ENCODE results near the gene SHANK1.

SHANK1 gene

DNA sequence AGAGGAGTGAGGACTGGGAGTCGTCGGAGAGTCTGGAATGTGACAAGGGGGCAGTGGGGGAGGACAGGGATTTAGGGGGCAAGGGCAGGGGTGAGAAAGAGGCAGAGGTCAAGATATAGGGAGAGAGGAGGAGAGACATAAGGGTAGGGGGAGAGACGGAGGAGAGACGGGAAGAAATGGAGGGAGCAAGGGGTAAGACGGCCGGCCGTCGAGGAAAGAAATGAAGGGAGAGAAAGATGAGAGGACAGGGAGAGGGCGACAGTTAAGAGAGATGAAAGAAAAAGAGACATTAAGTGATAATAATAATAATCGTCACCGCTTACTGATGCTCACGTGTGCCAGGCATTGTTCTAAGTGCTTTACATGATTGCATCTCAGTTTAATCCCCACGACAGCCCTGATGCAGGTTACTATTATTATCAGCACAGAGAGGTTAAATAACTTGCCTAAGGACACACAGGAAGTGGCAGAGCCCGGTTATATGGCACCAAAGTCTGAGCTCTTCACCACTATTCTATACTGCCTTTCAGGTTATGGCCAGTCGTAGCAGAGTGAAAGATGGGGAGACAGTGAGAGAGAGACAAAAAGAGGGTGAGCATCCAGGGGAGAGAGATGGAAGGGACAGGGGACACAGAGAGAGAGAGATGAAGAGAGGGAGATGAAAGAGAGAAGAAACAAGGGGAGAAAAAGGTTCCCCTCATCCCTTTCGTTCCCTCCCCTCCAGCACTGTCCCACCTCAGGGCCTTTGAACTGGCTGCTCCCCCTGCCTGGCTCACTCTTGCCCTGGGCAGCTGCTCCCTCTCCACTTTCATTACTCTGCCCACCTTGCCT lies 56.7 kb downstream of the SHANK1 start:
- in situ Hi-C loops (cut with MboI; ENCODE audit: low sequenced_read_pairs): no loop called here

DNA sequence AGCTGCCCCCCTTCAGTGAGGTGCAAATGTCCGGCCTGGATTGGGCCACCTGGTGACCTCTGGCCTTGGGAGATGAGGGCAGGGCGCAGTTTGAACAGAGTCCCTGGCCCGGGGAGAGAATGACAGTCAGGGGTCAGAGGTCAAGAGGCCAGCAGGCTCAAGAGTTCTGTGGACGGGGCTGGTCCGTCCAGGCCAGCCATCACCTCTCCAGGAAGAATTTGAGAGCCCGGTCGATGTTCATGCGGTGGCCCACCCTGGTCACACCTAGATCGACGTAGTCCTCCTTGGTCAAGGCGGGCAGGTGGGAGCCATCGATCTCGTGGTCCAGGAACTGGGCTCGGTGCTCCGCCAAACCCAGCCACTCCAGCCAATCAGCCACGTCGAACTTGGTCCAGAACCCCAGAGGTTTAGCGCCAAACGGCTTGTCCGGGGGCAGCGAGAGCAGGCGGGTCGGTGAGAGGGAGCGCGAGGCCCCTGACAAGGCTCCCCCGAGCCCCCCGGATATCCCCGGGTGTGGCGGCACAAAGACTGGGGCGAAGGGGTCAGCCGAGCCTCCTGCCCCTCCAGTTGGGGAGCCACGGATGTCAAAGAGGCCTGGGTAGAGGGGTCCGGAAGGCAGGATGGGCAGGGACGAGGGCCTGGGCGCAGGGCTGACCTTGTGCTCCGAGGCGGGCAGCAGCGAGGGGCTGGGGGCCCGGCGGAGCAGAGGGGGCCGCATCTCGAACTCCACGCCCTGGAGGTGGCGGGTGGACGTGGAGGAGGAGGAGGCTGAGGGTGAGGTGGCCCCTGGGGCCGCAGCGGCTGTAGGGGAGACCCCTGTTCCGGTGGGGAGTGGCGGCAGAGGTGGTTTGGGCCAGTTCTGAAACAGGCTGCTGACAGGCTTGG lies 57.6 kb downstream of the SHANK1 start:
- in situ Hi-C loops (cut with MboI; ENCODE audit: low sequenced_read_pairs): no loop called here

DNA sequence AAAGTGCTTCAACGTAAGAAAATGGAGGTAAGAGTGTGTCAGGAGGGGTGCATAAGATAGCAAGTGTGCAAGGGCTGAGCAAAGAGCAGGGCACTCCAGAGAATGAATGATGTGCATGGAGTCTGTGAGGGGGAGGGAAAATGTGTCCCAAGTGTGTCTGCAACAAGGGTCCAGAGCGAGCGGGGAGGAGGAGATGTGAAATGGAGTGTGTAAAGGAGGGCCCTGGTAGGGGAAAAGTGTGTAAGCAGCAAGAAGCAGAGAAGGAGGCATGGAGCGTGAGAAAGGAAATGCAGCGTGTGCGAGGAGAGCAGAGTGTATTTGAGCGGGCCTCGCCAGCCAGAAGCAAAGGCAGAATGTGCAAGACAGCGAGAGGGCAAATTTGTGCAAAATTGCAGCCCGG lies 58.6 kb downstream of the SHANK1 start:
- in situ Hi-C loops (cut with MboI; ENCODE audit: low sequenced_read_pairs): no loop called here

DNA sequence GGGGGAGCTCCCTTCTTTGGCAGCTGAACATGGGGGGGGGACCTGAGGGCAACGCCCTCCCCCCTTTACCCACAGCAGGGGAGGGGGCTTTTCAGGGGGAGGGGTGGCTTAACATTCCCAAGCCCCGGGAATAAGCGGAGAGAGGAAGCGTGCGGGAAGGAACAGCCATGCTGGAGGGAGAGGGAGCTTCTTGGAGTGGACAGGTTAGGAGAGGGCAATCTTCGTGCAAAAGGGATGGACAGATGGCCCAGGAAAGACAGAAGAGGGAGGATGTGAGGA lies 59.6 kb downstream of the SHANK1 start:
- in situ Hi-C loops (cut with MboI; ENCODE audit: low sequenced_read_pairs): no loop called here

DNA sequence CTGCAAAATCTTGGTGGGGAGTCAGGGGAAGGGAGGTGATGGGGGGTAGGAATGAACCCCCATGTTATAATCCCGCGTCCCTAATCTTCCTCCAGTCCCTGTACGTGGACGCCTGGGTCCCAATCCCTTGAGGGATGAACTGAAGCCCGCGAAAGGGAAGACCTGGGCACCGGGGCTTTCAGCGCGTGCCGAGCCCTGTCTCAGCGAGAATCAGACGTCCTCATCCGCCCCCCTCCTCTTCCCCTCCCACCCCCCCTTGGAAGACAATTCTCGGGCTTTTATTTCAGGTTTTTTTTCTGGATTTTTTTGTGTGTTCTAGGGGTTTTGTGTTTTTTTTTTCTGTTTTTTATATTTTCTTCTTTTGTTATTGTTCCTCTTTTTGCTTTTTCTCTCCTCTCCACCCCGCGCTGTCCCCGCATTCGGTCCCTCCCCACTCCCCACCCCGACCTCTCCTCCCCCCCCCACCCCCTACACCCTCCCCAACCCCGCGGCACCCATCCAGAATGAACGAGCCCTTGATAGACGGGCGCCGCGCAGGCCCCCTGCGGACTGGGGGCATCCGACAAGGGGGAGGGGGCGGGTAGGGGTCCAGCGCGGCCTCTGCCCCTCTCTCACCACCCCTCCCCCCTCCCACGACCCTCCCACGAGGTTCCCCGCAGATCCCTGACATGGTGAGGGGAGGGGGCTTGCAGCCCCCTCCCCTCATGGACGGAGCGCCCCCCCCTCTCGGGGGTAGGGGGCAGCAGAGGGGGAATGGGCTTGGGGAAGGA lies 60.1 kb downstream of the SHANK1 start:
- in situ Hi-C loops (cut with MboI; ENCODE audit: low sequenced_read_pairs): no loop called here

DNA sequence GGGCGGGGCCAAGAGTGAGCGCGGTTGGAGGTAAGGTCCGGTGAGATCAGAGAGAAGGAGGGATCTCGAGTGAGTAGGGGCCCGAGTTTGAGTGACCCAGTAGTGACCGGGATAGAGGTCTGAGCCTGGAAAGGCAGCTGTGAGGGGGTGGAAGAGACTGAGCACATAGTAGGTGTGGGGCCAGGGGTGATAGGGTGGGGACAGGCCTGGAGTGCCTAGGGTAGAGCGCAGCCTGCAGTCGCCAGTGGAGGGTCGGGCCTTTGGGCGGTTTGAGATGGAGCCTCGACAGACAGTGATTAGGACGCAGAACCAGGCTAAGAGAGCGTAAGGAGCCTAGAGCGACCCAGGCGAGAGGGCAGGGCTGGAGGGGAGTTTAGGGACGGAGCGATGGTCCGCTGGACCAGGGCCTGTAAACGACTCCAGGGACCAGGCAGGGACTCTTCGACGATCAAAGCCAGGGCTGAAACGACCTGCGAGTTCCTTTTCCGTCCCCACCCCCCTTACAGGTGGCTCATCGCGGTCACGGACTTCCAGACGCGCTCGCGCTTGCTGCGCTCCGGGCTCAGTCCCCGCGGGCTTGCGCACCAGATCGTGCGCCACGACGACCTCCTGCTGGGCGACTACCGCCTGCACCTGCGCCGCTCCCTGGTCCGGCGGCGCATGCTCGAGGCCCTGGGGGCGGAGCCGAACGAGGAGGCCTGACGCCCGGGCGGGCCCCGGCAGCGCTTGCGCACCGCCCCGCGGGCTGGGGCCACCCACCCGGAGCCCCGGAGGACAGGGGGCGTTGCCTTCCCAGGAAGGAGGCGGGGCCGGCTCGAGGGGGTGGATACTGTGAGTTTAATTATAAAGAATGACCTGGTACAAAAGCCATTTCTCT lies 60.9 kb downstream of the SHANK1 start:
- in situ Hi-C loops (cut with MboI; ENCODE audit: low sequenced_read_pairs): no loop called here

DNA sequence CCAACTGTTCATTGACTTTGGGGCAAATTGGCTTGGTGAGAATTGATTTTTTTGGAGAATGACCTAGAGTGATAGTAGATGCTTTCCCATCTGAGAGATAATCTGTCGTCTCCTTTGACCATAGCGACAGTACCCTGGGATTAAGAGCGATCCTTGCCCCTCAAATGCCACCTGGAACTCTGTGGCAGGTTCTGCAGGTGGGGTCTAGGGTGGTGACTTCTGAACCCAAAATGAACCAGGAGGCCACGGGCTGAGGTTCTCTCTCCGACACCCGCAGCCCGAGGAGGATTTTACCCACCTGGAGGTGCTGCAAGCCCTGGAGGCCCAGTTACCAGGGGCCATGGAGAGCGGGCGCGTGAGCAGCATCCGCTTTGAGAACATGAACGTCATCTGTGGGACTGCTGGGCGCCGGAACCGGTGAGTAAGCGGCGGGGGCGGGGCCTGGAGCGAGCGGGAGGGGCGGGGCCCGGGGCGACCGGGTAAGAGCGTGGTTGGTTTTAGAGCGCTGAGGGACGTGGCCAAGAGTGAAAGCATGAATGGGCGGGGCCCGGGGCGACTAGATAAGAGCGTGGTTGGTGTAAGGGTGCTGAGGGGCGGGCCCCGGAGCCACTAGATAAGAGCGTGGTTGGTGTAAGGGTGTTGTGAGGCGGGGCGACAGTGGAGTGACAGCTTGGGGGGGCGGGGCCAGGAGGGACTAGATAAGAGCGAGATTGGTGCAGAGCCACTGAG lies 61.7 kb downstream of the SHANK1 start:
- in situ Hi-C loops (cut with MboI; ENCODE audit: low sequenced_read_pairs): no loop called here

DNA sequence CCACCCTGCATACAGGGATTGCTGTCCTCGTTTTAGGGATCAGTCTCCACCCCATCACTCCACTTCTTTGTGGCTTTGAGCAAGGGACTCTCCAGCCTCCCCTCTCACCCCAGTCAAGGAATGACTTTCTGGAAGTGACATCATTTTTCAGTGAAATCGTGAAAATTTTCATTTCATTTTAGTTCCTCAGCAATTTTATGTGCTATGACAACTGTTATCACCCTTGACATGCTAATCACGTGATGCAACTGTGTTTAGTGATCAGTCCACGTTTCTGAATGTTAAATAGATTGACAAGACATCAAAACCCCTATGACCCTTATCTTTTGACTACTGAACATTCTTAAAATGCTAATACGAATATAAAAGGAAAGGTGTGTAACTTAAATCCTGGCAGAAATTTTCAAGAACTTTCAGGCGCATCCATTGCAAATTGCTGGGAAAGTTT lies 62.4 kb downstream of the SHANK1 start:
- in situ Hi-C loops (cut with MboI; ENCODE audit: low sequenced_read_pairs): no loop called here

DNA sequence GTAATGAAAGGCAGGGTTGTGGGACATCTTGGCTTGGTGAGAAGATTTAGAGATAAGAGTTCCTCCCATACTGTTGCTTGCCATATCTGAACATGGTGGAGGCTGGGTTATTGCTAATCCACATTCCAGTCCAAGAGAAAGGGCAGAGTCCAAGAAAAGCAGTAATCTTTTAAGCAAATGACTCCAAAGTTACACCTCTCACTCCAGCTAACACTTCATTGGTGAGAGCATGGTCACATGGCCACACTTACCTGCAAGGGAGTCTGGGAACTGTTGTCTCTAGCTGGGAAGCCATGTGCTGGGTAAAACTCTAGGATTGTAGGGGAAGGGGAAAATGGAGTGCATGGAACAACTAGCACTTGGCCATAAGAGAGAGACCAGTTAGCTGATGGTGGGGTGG lies 64.7 kb downstream of the SHANK1 start:
- in situ Hi-C loops (cut with MboI; ENCODE audit: low sequenced_read_pairs): no loop called here

DNA sequence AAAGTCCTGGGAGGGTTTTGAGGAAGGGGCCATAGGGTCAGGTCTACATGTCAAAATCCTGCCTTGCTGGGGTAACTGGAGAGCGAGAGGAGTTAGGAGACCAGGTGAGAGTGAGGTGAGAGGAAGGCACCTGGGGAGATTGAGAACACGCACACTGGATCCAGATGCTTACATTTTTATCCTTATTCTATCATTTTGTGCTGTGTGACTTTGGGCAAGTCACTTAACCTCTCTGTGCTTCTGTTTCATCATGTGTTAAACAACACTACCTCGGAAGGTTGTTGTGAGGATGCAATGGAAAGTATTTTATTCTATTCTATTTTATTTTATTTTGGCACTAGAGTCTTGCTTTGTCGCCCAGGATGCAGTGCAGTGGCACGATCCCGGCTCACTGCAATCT lies 66.9 kb downstream of the SHANK1 start:
- in situ Hi-C loops (cut with MboI; ENCODE audit: low sequenced_read_pairs): no loop called here

DNA sequence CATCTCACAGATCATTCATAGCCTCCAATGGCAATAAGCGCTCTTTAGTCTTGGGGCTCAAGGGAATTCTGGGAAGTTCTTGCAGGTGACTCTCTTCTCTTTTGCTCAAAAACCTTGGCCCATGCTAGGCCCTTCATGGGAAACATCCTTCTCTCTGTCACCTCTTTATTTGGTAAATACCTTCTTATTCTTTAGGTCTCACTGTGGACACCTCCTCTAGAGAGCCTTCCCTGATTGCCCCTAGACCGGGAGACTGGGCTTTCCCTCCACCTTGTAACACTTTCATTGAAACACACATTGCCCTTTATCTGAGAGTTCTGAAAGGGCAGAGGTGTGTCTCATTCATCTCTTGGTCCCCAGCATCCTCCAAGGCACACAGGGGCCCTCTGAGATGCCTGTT lies 68.4 kb downstream of the SHANK1 start:
- in situ Hi-C loops (cut with MboI; ENCODE audit: low sequenced_read_pairs): no loop called here

DNA sequence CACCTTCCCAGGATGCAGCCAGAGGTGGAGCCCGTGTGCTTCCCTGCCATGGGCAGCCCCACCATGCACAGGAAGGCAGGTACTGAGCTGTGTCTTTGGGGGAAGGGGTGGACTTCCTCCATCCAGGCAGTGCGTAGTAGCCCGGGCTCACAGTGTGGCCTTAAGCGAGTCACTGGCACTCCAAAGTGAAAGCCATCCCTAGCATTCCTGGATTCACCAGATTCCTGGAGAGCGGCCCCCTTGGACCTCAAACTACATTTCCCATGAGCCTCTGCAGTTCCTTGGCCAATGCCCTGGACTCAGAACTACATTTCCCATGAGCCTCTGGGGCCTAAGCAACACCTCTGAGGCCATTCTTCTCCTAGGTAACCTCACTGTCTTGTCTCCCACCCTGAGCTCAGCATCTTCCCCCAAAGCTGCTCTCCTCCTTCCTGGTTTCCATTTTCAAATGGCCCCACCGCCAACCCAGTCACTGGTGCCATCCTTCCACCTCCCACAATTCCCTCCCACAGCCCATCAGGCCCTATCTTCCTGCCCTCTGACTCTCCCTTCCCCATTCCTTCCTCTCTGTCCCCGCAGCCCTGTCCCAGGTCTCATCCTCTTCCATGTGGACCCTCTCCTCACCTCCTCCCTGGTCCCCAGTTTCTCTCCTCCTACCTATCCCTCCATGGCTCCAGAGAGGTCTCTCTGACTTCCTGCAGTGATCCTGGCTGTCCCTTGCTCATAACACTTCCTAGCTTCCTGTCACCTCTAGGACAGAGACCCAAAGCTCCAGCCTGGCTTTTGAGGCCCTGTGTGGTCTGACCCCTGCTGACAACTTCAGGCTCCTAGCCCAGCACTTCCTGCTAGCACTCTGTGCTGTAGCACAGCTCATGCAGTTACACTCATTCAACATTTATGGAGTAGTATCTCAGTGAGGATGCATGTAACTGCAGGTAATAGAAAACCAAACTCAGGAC lies 69.9 kb downstream of the SHANK1 start, which contains the start of gene C19orf81:
Gene C19orf81 (plus strand): TSS at position 13 of the 959 bp plus-strand sequence. CDS start 0 bp downstream, at position 13.
- in situ Hi-C loops (cut with MboI; ENCODE audit: low sequenced_read_pairs): no loop called here

DNA sequence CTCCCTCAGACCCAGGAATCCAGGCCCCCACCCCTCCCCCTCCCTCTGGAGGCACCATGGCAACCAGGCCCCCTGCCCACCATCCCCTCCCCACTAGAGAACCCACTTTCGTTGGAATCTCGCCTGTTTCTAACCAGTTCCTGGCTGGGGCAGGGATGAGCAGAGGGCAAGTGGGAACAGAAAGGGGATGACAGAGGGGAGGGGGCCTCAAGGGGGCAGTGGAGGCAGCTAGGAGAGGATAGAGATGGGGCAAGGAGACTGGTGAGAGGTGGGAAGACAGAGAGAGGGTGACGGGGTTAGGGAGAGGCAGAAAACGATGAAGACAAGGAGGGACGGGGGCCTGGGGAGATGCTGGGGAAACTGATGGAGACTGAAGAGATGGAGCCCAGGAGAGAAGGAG lies 70.9 kb downstream of the SHANK1 start:
- in situ Hi-C loops (cut with MboI; ENCODE audit: low sequenced_read_pairs): no loop called here

DNA sequence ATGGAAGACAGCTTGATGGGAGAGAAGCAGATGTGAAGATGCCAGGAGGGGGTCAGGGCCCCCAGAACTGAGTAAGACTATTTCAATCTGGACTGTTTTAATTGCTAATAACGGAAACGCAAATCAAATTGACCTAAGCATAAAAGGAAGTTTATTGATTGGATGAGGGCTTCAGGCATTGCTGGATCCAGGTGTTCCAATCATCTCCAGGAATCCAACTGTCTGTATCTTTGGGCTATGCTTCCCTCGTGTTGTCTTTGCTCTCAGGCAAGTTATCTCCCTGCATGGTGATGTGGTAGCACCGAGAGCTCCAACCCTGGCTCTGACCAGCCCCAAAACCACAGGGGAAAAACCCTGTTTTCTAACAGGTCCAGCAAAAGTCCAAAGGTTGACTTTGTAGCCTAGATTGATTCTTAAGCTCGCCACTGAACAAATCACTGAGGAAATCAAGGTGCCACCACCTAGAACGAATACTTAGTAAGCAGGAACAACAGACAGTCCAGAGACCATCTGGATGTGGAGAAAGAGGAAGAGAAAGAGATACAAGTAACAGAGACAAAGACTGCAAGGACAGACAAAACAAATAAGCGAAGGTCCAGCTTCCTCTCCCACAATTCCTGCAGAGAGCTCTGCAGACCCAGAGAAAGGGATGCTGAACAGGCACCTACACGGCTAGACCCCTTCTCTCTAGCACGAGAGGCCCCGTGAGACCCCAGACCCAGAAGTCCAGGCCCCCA lies 71.6 kb downstream of the SHANK1 start:
- in situ Hi-C loops (cut with MboI; ENCODE audit: low sequenced_read_pairs): no loop called here

DNA sequence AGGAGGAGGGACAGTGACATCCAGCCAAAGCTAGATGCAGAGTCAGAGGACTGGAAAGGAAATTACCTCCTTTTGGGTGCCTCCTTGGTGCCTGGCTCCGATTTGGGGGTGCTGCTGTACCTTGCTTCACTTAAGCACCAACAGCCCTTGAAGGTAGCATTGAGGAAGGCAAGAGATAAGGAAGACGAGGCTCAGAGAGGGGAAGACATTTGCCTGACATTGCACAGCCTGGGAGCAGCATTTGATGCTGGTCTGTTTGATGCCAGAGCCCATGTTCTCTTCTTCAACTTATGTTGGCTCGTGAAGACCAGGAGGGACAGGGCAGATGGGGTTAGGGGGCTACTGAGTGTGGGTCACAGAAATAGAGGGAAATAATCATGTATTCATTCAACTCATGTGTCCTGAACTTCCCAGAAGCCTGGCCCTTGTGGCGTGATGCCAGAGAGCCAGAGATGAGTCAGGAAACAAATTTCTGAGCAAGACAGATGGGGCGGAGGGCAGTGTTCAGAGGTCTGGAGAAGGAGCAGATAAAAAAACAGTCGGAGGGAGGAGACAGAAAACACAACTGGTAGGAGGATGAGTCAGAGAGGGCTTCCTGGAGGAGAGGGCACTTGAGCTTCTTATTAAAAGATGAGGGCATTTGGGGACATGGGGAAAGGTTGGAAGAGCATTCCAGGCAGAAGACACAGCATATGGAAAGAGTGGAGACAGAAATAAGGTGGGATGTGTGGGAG lies 73.4 kb downstream of the SHANK1 start:
- in situ Hi-C loops (cut with MboI; ENCODE audit: low sequenced_read_pairs): no loop called here

DNA sequence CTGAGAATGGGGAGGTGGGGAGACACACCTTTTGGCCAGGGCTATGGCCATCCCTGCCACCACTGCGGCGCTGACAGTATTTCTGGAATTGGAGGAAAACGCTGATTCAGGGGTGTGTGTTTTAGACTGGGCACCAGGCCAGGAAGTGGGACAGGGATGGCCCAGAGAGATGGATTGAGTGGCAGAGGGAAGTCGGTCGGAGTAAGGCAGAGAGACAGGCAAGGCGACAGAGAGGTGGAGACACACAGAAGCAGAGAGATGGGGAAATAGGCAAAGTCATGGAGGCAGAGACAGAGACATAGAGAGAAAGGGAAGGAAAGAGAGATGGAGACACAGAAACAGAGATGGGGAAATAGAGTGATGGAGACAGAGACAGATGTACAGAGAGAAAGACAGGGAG lies 74.5 kb downstream of the SHANK1 start:
- in situ Hi-C loops (cut with MboI; ENCODE audit: low sequenced_read_pairs): no loop called here

DNA sequence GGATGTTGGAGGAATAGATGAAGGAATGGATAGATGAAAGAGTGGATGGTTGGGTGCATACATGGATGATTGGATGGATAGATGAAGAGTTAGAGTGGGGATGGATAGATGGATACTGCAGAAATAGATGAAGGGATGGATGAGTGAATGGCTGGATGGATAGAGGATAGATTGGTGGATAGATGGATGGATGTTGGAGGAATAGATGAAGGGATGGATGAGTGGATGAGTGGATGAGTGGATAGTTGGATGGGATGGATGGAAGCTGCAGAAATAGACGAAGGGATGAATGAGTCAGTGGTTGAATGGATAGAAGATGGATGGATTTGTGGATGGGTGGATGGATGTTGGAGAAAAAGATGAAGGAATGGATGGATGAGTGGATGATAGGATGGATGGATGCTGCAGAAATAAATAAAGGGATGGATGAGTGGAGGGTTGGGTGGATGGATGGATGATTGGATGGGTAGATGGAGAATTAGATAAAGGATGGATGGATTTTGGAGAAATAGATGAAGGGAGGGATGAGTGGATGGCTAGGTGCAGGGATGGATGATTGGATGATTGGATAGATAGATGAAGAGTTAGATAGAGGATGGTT lies 75.2 kb downstream of the SHANK1 start:
- in situ Hi-C loops (cut with MboI; ENCODE audit: low sequenced_read_pairs): no loop called here
